ENCODE measurements around the gene RAP1GAP.
"Not testable (repeated sequence)": the region's sequence is repeated elsewhere in the genome, so short reads cannot be mapped to it uniquely, and the experiment has no call there.

The RAP1GAP gene

DNA sequence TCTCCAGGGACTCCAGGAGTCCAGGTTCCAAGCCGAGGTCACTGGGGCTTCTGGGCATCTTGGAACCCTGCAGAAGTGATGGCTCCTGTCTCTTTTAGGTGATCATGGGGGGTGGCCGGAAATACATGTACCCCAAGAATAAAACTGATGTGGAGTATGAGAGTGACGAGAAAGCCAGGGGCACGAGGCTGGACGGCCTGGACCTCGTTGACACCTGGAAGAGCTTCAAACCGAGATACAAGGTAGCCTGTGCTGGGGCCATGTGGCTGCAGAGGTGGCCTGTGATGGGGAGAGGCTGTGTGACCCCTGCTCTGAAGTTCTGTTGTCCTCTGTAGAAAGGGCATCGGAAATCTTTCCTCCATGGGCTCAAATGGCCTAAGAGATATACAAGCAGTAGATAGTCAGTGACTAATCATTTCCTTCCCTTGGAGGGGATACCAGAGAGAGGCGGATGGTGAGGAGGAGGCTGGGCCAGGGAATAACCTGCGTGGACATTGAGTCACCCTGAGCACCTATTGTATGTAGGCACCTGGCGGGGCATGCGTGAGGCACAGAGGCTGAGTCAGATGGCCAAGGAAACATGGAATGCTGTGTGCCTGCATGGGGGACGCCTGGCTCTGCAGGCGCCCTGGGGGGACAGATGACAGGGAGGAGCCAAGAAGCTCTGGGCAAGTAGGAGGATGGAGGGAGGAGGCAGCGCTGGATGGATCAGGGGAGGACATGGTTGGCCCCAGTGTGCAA is 101.0 kb downstream of the RAP1GAP start:
- peak; percentile 69 for DNase-seq

DNA sequence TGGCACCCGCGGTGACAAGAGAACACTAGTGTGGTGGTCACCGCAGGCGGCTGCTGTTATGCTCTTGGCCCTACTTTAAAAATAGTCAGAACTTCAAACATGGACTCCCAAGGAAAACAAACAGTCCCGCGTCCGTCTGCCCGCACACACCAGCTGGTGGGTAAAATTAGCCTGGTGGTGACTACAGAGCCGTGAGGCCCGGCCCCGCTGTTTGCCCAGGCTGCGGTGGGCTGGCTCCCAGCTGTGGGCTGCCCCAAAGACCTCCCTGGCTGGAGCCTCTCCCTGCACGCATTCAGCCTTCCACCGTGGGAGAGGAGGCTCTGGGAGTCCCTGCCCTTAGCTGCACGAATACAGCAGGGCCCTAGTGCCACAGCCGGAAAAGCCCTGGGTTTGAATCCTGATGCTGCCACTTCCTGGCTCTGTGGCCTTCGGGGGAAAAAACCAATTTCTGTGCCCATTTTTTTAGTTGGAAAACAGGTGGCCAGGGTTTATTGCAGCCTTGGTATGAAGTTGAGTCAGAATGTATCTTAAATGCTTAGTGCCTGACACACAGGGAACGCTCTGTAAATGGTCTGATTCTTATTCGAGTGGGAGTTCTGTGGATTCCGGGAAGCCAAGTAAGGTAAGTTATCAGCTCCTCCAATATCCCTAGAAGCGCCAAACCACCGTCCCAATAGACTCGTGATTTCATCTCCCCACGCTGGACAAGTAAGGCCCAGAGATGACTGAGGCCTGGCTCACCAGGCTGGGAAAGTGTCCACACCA is 101.7 kb downstream of the RAP1GAP start:
- DNase-seq: no peak

DNA sequence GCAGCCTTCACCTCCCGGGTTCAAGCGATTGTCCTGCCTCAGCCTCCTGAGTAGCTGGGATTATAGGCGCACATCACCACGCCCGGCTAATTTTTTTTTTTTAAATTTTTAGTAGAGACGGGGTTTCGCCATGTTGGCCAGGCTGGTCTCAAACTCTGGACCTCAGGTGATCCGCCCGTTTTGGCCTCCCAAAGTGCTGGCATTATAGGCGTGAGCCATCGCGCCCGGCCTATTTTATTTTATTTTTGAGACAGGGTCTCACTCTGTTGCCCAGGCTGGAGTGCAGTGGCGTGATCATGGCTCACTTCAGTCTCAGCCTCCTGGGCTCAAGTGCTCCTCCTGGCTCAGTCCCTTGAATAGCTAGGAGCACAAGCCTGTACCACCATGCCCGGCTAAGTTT is 102.8 kb downstream of the RAP1GAP start:
- not testable (repeated sequence) for DNase-seq

DNA sequence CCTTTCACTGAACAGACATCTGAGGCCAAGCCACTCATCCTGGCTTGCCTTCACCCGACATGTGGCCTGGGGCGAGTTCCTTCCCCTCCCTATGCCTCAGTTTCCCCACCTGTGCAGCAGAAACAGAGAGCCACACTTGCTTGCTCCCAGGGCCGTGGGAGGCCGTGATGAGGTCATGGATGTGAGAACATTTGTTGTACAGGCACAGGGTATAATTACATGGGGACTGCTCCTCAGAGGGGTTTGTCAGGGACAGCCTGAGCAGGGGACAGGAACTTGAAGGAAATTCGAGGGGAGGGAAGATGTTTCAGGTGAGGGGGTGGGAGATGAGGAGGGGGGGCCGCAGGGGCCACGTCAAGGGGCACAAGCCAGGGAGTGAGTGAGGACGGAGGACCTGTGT is 103.9 kb downstream of the RAP1GAP start:
- no peak for DNase-seq

DNA sequence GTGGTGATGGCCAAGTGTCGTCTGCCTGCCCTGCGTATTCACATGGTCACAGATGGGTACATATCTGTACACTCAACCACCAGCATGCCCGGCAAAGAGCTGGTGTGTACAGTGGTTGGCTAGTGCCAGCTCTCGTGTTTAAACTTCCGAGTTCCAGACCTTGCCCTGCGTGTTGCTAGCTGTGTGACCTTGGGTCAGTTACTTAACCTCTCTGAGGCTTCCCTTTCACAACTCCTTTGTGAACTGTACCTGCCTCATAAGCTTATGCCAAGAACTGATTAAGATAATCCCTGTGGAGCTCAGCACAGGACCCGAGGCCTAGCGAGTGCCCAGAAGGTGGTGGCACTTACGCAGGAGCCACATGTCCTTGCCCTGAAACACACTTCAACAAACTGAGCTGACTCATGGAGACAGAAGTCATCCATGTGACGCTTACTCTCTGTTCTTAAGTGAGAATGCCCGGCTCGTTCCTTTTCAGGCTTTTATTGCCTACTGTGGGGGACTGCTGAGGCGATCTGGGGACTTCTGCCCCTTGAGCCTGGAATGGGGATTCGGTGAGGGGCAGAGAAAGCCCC is 104.5 kb downstream of the RAP1GAP start:
- DNase-seq: no peak

DNA sequence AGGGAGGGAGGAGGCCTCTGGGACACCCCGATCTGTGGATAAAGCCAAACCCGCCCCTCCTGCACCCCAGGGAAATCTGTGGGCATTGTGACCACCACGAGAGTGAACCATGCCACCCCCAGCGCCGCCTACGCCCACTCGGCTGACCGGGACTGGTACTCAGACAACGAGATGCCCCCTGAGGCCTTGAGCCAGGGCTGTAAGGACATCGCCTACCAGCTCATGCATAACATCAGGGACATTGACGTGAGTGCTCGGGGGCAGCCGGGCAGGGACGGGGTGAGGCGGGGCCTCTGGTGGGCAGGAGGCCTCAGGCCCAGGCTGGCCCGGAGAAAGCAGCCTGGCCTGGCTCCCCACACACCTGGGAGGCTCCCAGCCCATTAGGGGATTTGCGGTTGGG is 105.2 kb downstream of the RAP1GAP start:
- no peak for DNase-seq

DNA sequence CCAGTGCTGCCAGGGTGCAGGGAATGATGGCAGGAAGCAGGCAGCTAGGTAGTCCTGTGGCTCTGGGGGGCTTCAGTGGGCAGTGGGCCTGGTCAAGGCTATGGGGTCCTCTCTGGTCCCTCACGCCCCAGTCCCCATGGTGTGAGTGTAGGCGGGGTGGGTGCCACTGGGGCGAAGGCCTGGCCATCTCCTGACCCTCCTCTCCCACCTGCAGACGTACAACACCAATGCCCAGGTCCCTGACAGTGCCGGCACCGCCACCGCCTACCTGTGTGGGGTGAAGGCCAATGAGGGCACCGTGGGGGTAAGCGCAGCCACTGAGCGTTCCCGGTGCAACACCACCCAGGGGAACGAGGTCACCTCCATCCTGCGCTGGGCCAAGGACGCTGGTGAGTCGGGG is 106.3 kb downstream of the RAP1GAP start:
- DNase-seq: no peak

DNA sequence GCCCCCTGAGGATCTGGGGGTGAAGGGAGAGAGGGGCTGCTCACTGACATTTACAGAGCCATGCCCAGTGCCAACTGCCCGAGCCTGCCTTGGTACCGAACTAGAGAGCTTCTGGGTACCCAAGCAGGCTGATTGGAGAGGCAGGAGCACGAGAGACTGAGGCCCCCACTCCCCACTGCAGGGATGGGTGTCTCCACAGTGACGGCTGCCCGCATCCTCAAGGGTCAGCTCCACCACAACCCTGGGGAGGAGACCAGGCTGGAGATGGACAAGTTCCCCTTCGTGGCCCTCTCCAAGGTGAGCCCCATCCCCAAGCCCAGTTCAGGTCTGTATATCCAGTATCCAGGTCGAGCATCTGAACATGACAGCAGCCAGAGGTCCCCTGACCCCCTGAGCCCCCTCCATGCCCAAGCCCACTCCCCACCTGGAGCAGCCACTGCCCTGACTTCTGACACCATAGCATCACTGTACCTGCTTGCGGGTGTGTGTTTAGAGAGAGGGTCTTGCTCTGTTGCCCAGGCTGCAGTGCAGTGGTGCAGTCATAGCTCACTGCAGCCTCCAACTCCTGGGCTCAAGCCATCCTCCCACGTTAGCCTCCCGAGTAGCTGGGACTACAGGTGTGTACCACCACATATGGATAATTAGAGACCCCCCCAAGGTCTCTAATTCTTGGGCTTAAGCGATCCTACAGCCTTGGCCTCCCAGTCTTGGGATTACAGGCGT is 108.1 kb downstream of the RAP1GAP start:
- no peak for DNase-seq

DNA sequence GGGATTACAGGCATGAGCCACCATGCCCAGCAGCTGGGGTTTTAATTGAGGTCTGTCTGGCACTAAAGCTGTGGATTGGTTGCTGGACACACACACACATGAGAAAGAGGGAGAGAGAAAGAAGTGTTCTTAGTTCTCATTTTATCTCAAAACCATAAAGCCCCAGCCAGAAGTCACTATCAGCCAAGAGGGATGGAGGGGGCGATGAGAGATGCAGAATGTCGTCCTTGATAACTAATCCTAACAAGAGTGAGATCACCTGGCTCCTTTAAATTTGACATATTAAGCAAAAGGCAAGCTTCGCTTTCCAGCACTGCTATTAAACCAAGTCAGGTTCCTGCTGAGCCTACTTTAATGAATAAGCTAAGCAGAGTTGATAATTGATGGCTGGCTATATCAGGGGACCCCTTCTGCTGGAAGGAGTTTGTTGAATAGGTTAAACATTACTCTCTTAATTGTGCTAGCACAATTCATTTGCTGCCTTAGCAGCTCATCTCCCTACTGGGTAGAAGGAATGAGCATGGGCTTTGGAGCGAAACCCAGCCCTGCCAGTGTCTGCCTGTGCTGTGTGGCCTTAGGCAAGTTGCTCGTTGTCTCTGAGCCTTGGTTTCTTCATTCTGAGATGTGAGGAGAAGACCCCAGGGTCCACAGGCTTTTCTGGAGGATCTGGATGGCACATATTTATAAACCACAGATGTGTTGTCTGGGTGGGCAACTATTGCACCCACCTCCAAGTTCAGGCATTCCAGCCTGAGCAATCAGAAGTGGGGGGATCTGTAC is 109.2 kb downstream of the RAP1GAP start:
- no peak for DNase-seq

DNA sequence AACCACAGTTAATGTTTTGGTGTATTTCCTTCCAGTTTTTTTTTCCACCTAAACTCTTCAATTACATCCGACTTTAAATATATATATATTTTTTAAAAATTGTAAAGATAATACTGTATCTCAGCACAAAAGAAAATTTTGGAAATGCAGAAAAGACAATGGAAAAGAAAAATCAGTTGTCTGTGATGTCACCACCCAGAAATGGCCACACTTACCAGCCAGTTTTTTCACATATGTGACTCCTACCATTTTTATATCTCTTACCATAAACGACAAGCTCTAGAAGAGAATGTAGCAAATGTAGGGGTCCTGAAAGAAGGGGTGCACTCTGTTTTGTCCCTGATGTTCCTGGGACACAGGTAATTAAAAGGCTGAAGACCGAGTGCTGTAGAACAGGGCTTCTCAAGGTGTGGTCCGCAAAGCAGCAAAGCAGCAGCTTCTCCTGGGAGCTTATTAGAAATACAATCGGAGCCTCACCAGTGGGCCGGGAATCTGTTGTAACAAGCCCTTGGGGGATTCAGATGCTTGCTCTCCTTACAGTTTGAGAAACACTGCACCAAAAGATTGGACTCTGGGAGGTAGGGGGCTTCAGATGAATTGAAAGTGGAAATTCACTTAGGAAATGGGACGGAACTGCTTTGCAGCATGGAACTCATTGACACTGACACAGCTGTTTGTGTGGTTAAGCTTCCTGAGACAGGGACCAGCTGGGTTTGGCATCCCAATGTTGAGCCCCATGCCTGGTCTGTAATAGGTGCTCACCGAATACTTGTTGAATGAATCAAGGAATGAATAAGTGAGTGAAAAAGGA is 115.8 kb downstream of the RAP1GAP start:
- no peak for DNase-seq

DNA sequence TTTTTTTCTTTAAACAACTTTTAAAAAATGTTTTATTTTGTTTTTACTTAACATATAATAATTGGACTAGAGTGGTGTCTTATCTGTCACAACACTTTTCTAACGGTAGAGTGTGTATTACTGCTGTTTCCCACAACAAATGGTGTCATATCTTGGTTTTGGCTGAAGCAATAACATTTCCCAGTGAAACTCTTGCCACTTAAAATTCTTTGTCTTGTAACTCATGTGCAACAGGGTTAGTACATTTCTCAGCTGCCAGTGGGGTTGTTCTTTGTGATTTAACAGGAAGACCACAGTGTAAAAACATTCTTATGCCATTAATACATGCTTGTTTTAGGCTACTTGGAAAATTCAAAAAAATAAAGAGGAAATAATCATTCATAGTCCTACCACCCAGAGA is 116.4 kb downstream of the RAP1GAP start:
- DNase-seq: no peak

DNA sequence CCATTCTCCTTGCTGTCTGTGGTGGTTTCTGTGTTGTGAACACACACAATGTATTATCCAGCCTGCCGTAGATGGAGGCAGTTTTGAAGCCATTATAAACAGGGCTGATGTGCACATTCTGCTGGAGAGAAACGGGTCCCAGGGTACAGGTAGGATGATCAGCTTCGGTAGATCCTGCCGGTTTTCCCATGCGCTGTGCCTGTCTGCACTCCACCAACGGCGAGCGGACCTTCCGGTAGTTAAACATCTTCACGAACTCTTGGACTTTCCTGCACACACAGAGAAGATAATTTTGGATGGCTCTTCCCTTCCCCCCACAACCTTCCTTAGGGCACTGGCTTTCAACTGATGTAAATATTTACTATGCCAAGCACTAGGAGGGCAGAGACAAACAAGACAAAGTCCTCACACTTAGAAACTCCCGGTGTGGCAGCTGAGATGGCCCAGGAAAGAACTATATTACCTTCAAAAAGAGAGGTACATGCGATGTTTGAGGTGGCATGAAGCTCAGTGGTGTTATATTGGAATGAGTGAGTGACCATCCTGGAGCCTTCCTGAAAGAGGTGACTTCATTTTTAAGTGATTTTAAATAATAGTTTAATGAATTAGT is 118.2 kb downstream of the RAP1GAP start:
- DNase-seq: no peak

DNA sequence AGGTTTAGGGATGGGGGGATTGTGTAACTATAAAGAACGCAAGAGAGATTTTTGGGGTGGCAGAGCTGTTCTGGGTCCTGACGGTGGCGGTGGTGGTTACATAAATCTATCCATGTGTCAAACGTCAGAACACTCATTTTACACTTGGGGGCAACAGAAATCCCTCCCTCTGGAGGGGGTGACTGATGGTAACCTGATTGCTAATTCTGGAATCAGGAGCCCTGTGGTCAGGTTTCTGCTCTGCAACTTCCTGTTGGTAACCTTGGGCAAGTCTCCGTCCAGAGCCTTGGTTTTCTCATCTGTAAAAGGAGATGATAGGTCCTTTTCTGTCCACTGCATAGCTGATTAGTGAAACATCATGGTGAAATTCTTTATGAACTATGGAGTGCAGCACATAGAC is 119.1 kb downstream of the RAP1GAP start:
- no peak for DNase-seq

DNA sequence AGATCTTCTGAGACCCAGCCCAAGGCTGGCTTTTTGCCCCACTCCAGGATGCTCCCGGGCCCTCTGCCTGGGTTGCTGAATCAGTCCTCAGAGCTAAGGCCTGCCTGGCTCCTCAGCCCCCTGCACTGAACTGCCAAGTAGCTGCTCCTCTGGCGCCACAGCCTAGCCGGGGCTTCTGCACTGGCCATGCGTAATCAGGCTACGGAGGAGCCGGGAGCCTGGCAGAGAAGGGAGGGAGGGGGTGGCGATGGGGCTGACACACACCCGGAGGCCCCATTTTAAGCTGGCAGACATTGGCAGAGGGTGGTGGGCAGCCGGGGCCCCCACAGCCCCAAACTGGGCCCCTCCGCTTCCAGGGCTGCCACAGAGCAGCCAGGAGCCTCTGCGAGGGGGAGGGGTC is 121.3 kb downstream of the RAP1GAP start:
- no peak for DNase-seq
